Activated T-helper 1 cell treated with anti-CD3 and anti-CD28 coated beads, Interleukin-12 subunit alpha, Interleukin-12 subunit beta, Interleukin-2, Interleukin-4 antibody, amounts not matched to agents 30 ng/mL and 10 ng/mL and 1 ng/mL, durations not matched to agents 14 hours and 24 hours and 36 hours (primary cell): ENCODE measurements around the gene SLC48A1. TPM values are rescaled to one million over a fixed set of nuclear protein-coding genes. Genes with fewer than 3 reads are reported as not detected.
A peak's percentile ranks its signal among the peaks of the same experiment; 100 is the strongest.

ENCODE experiments used
- DNase-seq: peaks from one replicate; pipeline ENCODE4 v3.0.0; 2021; ENCODE audit warnings: low spot score
- H3K27ac Mint-ChIP-seq: one replicate; pipeline ENCODE4 v1.8.0; 2021; ENCODE audit warnings: mild to moderate bottlenecking, mixed read lengths
- H3K27me3 Mint-ChIP-seq: one replicate; pipeline ENCODE4 v1.8.0; 2022; ENCODE audit warnings: mild to moderate bottlenecking, moderate library complexity, mixed read lengths; ENCODE audit not compliant: insufficient read depth
- H3K36me3 Mint-ChIP-seq: one replicate; pipeline ENCODE4 v1.8.0; 2021; ENCODE audit warnings: low read depth, mixed read lengths
- H3K4me1 Mint-ChIP-seq: one replicate; pipeline ENCODE4 v1.8.0; 2021; ENCODE audit warnings: low read depth, mixed read lengths
- H3K4me3 Mint-ChIP-seq: one replicate; pipeline ENCODE4 v1.8.0; 2021; ENCODE audit warnings: mild to moderate bottlenecking, moderate library complexity, mixed read lengths
- H3K9me3 Mint-ChIP-seq: one replicate; pipeline ENCODE4 v1.8.0; 2021; ENCODE audit warnings: mixed read lengths
- intact Hi-C: fragments of 100-400 bp; cut with micrococcal nuclease; formaldehyde crosslinking; loops from one replicate; pipeline ENCODE4 v1.15.1; 2024
- total RNA-seq: library from RNA; stranded (reverse); gene quantifications from 2 replicates; pipeline ENCODE4 v1.2.3, GENCODE V29; 2022

The SLC48A1 gene
- total RNA-seq, 1 donor from 2014 or later: 12.7 TPM

DNA sequence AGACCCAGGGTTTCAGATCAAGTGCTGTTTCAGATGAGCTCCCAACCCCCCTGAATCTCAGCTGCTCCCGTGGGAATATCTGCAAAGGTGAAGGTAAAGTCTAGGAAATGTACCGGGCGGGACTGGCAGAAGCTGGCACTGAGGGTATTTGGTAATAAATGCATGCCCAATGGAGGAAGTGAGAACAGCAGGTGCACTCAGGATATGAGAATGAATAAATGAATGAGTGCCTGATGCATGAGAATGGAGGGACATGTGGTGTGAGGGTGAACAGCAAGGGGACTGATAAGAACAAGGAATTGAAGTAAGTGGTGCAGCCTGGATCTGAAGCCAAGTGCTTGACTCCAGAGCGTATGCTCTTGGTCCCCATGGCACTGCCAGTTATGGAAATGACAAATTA lies 25.9 kb upstream of the SLC48A1 start:
- Mint-ChIP-seq H3K36me3 (no peaks in the 10 kb centered on the region), H3K27me3 (peaks cover 16% of the 10 kb centered on the region), H3K4me3 (no peak overlapping the region), H3K4me1 (no peaks in the 10 kb centered on the region), H3K9me3 (no peaks in the 10 kb centered on the region), H3K27ac (no peak overlapping the region)
- intact Hi-C loops: no loop called here
- DNase-seq: no peak

DNA sequence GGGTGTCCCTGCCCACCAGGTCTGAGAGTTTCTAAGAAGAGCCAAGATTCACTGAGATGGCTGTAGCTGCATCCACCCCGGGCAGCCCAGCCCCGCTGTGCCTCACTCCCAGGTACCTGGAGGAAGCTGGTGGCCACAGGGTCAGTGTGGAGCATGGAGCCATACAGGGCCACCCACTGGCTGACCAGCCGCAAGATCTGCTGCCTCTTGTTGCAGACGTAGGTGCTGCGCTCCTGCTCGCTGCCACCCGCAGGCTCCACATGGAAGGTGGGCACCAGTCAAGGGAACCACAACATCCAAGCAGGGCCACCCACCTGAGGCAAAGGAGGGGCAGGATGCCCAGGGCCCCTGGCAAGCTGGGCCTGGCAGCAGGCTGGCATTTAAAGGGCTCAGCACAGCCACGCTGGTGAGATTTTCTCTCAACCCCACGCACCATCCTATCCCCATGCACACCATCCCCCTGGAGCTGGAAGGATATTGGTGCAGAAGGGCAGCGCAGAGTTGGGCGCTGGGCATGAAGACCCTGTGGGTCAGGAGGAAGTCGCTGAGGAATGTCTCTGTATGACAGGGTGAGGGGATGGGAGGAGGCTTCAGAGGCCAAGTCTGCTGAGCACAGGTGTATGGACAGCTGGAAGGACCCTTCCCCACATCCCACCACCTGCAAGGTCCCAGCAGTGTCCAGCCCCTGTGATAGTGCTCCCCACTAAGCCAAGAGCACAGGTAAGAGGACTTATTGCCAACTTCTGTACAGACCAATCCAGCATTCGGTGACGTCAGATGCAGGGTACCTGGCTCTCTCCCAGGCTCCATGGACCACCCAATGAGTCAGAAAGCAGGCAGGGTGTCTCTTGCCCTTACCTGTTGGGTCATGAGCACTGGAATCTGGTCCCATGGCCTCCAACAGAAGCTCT lies 25.2 kb upstream of the SLC48A1 start:
- Mint-ChIP-seq H3K27ac (no peak overlapping the region), H3K27me3 (peaks cover 16% of the 10 kb centered on the region), H3K4me3 (no peak overlapping the region), H3K9me3 (no peaks in the 10 kb centered on the region), H3K36me3 (no peaks in the 10 kb centered on the region), H3K4me1 (no peaks in the 10 kb centered on the region)
- intact Hi-C loops: no loop called here
- no peak for DNase-seq

DNA sequence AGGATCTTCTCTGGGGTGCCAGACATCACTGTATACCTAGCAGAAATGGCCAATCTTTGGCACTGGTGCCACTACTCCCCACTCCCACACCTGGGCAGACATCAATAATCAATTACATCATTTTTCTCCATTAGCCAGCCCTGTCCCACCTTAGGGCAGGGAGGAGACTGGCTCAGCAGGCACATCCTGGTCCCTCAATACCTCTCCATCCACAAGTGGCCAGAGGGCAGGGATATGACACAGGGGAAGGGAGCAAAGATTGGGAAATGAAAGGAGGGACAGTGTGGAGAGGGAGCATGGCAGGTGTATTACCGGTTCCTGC lies 24.6 kb upstream of the SLC48A1 start:
- Mint-ChIP-seq H3K4me3 (no peak overlapping the region), H3K4me1 (peaks cover 3% of the 10 kb centered on the region), H3K9me3 (no peaks in the 10 kb centered on the region), H3K27me3 (peaks cover 13% of the 10 kb centered on the region), H3K36me3 (no peaks in the 10 kb centered on the region), H3K27ac (no peak overlapping the region)
- no peak for DNase-seq
- intact Hi-C loops: no loop called here

DNA sequence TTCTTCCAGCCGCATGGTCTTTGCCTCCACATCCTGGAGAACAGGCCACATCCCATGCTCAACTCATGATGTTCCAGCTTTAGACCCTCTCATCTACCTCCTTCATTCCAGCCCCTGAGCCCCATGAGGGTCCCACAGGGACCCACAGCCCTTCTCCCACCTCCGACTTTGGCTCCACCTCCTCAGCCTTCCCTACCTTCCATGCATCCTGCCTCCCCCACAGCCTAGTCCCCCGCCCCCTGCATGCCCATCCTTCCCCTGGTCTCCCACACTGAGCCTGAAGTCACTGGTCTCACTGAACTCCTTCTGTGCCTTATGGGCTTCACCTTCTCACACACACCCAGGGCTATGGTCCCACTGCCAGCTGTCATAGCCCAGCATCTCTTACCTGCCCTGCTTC lies 24.1 kb upstream of the SLC48A1 start:
- H3K27me3 Mint-ChIP-seq: peaks cover 10% of the 10 kb centered on the region
- no peak for DNase-seq
- no peaks in the 10 kb centered on the region for H3K9me3 Mint-ChIP-seq
- intact Hi-C loops: no loop called here
- no peaks in the 10 kb centered on the region for H3K36me3 Mint-ChIP-seq
- no peak overlapping the region for H3K4me3 Mint-ChIP-seq
- no peak overlapping the region for H3K27ac Mint-ChIP-seq
- peaks cover 7% of the 10 kb centered on the region for H3K4me1 Mint-ChIP-seq

DNA sequence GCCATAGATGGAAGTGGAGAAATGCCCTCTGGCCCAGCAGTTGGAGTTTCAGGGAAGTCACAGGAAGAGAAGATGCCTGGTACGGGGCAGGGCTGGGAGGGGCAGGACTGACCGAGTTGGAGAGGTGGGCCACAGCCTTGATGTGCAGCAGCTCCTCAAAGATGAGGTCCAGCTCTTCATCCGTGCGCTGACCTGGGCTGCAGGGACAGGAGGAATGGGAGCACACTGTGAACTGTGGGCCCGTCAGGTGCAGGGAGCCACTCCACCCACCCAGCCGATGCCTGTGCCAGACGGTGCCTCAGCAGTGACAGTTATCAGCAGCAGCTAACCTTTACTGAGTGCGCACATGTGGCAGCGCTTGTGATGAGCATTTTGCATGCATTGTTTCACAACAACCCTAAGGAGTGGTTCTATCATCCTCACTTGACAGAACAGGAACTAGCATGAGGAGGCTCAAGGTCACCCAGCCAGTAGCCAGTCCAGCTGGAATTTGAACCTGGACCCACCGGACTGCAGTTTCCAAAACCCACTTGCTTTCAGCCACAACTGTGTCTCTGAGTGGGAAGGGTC lies 22.7 kb upstream of the SLC48A1 start:
- Mint-ChIP-seq H3K36me3 (no peaks in the 10 kb centered on the region), H3K4me1 (peaks cover 22% of the 10 kb centered on the region)

DNA sequence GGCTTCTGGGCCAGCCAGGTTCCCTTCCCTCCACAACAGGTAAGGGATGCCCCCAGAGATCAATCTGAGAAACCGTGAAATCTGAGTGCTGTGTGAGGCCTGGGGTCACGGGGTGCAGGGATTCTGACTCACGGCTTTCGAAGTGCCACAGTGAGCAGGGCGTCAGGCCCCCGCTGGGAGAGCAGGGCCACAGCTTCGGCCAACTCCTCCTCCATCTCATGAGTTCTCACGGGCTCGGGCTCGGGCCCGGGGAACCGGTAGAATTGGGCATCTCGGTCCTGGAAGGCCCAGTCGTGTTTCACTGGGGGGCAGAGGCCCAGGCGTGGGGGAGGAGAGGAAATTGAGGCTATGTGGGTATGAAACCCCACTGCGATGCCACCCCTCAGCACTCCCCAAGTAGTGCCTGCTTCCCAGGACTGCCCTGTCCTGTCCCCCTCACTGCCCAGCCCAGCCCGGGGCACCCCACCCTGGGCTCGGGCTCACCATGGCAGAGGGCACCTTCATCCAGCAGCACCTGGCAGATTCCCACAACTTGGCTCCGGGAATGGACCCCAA lies 22.0 kb upstream of the SLC48A1 start:
- intact Hi-C loops: loop anchor here (10.0 kb wide), 1 partner anchor 716 kb away; no protein-coding TSS in a partner anchor
- no peak for DNase-seq
- H3K27me3 Mint-ChIP-seq: peaks cover 3% of the 10 kb centered on the region
- peaks cover 28% of the 10 kb centered on the region for H3K4me1 Mint-ChIP-seq
- no peaks in the 10 kb centered on the region for H3K36me3 Mint-ChIP-seq
- H3K9me3 Mint-ChIP-seq: no peaks in the 10 kb centered on the region
- no peak overlapping the region for H3K27ac Mint-ChIP-seq
- no peak overlapping the region for H3K4me3 Mint-ChIP-seq

More for the DNA sequence above, 22.7 kb upstream of the SLC48A1 start:
- intact Hi-C loops: loop anchor here (10.0 kb wide), 1 partner anchor 716 kb away; no protein-coding TSS in a partner anchor
- DNase-seq: no peak
- no peak overlapping the region for H3K27ac Mint-ChIP-seq
- no peak overlapping the region for H3K4me3 Mint-ChIP-seq
- H3K9me3 Mint-ChIP-seq: no peaks in the 10 kb centered on the region
- peaks cover 5% of the 10 kb centered on the region for H3K27me3 Mint-ChIP-seq

DNA sequence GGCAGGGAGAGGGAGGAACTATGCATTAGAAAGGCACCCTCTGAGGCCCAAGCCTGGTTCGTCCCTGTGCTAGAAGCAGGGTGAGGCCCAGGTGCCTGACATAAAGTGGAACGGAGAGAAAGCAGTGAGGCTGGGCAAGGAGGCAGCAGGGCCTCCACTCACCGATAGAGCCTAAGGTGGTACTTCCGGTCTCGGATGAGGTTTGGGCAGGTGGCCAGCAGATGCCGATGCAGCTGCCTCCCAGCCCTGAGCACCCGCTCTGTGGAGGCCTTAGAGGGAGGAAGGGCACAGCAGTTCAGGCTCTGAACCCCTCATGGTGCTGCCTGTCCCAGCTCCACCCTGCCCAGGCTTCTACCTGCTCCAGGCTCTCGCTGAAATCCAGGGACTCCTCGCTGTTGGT lies 21.5 kb upstream of the SLC48A1 start:
- H3K27me3 Mint-ChIP-seq: peaks cover 3% of the 10 kb centered on the region
- DNase-seq: no peak
- H3K4me3 Mint-ChIP-seq: peak overlapping the region; percentile 26
- H3K36me3 Mint-ChIP-seq: no peaks in the 10 kb centered on the region
- H3K9me3 Mint-ChIP-seq: no peaks in the 10 kb centered on the region
- H3K27ac Mint-ChIP-seq: no peak overlapping the region
- intact Hi-C loops: loop anchor here (10.0 kb wide), 1 partner anchor 717 kb away; no protein-coding TSS in a partner anchor
- H3K4me1 Mint-ChIP-seq: peaks cover 34% of the 10 kb centered on the region

DNA sequence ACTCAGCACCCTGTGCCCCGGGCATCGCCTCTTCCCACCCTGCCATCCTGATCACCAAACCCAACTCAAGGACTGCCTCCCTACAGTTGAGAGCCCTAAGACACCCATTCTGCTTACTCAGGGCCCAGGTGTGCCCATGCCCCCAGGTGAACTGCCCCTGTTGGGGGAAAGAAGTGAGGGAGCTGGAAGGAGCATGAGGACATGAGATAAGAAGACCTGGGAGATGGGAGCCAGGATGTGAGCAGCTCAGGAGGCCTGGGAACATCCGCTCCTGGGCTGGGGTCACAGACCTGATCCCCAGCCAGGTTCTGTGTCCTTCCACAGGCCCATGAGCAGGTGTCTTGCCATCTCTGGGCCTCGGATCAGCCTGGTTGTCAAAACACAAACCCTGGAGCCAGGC lies 20.9 kb upstream of the SLC48A1 start:
- H3K9me3 Mint-ChIP-seq: no peaks in the 10 kb centered on the region
- H3K27ac Mint-ChIP-seq: no peak overlapping the region
- H3K27me3 Mint-ChIP-seq: peaks cover 3% of the 10 kb centered on the region
- intact Hi-C loops: loop anchor here (10.0 kb wide), 1 partner anchor 717 kb away; no protein-coding TSS in a partner anchor
- H3K4me3 Mint-ChIP-seq: no peak overlapping the region
- no peak for DNase-seq
- H3K4me1 Mint-ChIP-seq: peaks cover 39% of the 10 kb centered on the region
- H3K36me3 Mint-ChIP-seq: no peaks in the 10 kb centered on the region

DNA sequence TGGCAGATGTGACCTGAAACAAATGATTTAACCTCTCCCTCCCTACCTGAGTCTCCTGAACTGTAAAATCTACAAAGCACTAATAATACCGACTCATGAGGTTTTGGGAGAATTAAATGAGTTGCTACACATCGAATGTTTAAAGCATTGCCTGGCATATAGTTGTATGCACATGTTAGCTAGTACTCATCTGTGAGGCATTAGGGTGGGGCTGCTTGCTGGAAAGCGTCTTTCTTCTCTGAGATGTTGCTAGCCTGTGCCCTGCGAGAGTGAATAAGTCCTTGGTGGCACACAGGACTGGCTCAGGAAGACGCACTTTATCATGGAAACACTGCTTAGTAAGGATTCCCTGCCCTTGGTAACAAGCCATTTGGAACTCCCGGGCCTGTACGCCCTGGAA lies 20.5 kb upstream of the SLC48A1 start:
- intact Hi-C loops: loop anchor here (10.0 kb wide), 1 partner anchor 718 kb away; no protein-coding TSS in a partner anchor
- DNase-seq: no peak
- no peaks in the 10 kb centered on the region for H3K36me3 Mint-ChIP-seq
- H3K27me3 Mint-ChIP-seq: no peaks in the 10 kb centered on the region
- no peak overlapping the region for H3K4me3 Mint-ChIP-seq
- H3K9me3 Mint-ChIP-seq: no peaks in the 10 kb centered on the region
- peaks cover 43% of the 10 kb centered on the region for H3K4me1 Mint-ChIP-seq
- no peak overlapping the region for H3K27ac Mint-ChIP-seq

DNA sequence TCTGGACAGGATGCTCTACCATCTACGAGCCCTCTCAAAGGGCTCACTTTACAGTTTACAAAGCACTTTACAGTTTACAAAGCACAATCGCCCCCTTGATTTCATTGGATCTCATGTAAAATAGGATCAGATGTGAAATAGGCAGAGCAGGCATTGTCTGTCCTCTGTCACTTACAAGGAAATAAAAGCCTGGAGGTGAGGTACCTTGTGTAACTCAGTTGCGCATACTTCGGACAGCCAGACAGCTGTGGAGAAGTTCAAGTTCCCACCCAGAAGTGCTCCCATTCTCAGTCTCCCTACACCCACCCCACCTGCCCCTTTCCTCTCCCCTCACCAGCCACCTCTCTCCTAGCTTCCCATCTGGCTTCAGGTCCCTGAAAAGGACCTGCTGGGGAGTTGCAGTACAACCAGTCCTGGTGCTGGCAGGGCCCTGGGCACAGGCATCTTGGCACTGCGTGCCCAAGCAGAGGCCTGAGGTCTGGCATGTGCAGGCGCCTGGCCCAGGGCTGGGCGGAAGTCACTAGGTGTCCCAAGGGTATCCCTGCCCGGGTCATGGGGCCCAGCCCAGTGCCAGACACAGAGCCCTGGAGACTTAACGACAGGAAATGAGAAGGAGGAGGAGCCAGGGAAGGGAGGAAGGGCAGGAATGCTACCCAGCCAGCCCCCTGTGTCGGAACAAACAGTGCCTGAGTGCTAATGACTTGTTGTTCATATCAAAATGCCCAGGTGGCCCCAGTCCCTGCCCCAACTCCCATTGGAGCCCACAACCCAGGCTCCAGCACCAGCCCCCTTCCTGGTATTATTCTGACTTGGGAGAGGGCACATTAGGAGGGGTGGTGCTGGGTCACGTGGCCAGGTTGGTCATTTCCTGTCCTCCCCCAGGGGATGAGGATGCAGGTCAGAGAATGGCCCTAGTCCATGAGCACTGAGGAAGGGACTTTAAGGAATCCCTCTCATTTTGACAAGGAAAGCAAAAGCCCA lies 19.7 kb upstream of the SLC48A1 start:
- no peaks in the 10 kb centered on the region for H3K36me3 Mint-ChIP-seq
- intact Hi-C loops: loop anchor here (1.0 to 10.0 kb wide), 2 partner anchors 11 to 719 kb away; no protein-coding TSS in a partner anchor

DNA sequence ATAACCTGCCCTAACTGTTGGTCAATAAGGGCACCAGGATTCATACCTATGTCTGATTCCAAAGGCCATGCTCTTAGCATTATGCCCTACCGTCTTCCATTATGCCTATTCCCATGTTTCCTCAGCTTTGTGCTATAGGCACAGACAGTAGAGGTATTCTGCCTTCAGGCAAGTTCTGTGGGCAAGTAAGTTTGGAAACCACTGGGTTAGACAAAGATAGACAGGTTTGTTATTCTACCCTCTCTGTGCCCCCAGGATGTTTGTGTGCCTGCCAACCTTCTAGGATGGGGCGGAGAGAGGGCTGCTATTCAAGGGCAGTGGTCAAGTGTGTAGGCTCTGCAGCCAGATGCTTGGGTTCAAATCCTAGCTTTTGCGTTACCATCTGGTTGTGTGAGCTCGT lies 18.9 kb upstream of the SLC48A1 start:
- no peak overlapping the region for H3K4me3 Mint-ChIP-seq
- no peaks in the 10 kb centered on the region for H3K36me3 Mint-ChIP-seq
- peaks cover 46% of the 10 kb centered on the region for H3K4me1 Mint-ChIP-seq
- no peaks in the 10 kb centered on the region for H3K27me3 Mint-ChIP-seq
- intact Hi-C loops: loop anchor here (1.0 to 10.0 kb wide), 2 partner anchors 12 to 719 kb away; no protein-coding TSS in a partner anchor
- DNase-seq: no peak
- no peak overlapping the region for H3K27ac Mint-ChIP-seq
- no peaks in the 10 kb centered on the region for H3K9me3 Mint-ChIP-seq

More for the DNA sequence above, 19.7 kb upstream of the SLC48A1 start:
- H3K27ac Mint-ChIP-seq: peak overlapping the region; percentile 55
- H3K27me3 Mint-ChIP-seq: no peaks in the 10 kb centered on the region
- H3K4me1 Mint-ChIP-seq: peaks cover 45% of the 10 kb centered on the region
- DNase-seq: no peak
- no peaks in the 10 kb centered on the region for H3K9me3 Mint-ChIP-seq
- H3K4me3 Mint-ChIP-seq: no peak overlapping the region

DNA sequence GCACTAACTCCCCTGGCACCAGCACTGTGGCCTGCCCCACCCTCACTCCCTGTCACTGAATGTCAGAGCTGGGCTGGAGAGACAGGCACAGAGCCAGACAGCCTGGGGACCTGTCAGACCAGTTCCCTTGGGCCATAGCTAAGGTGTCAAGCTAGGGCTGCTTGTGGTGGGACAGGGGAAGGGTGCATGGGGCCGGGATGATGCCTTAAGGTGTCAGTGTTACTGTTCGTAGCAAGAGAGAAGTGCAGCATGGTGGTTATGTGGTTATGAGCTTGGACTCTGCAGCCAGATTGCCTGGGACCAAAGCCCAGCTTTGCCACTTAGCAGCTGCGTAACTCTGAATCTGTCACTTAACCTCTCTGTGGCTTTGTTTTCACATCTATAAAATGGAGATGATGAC lies 18.2 kb upstream of the SLC48A1 start:
- Mint-ChIP-seq H3K4me1 (peaks cover 54% of the 10 kb centered on the region), H3K36me3 (no peaks in the 10 kb centered on the region), H3K27ac (peak overlapping the region; percentile 42), H3K27me3 (no peaks in the 10 kb centered on the region), H3K9me3 (no peaks in the 10 kb centered on the region), H3K4me3 (no peak overlapping the region)
- no peak for DNase-seq
- intact Hi-C loops: loop anchor here (1.0 to 10.0 kb wide), 3 partner anchors 13 to 720 kb away; no protein-coding TSS in a partner anchor
